ENCODE results near the gene DCUN1D2.

DCUN1D2 gene

DNA sequence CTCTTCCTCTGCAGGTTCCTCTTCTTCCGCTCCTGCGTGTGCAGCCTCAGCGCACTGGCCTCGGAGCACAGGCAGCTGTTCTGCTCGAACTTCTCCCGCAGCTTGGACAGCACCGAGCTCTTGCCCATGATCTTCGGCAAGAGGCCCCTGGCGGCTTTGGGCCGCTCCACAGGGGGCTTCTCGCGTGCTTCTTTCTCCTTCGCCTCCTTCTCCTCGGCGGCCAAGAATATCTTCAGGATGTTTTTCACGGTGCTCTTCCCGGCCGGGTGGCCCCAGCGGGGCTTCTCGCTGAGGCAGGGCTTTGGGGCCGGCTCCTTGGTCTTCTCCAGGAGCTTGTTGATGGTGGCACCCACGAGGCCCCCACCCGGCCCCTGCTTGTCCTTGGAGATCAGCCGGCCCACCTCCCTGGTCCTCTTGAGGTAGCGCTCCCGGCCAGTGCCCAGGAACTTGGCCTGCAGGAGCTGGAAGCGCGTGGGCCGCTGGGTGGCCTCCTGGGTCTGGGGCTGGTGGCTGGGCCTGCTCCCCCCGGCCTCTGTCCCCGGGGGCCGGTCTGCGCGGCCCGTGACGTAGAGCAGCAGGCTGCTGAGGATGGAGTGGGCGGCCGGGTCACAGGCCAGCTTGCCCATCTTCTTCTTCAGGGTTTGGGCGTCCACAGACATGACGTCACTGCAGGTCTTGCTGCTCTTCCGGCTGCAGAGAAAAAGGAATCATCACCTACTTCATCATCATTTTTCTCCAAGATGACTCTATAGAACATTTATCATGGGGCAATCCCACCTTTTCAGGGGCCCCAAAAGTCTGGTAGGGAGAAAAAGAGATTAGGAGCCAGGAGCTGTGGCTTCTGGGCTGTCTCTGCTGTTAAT, 82.7 kb downstream of the DCUN1D2 start:
- DNase-seq (ENCODE audit: low read depth): no peak

DNA sequence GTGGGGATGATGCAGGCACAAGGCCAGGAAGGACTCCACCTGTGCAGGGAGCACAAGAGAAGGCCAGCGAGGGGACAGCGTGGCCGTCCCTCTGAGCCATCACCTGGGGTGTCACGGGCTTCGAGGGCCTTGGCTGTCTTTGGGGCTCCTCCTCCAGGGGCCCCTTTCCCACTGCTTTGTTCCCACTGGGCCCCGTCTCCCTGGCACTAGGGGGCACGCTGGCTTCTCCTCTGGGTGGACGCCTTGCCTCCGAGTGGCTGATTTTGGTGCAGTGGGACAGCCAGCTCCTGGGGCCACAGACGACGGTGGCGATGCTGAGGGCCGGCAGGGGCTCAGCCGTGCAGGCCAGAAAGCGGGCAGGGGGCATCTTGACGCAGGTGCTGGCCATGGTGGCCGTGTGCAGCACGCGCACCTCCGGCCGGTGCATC, 83.4 kb downstream of the DCUN1D2 start:
- no peak for DNase-seq (ENCODE audit: low read depth)

DNA sequence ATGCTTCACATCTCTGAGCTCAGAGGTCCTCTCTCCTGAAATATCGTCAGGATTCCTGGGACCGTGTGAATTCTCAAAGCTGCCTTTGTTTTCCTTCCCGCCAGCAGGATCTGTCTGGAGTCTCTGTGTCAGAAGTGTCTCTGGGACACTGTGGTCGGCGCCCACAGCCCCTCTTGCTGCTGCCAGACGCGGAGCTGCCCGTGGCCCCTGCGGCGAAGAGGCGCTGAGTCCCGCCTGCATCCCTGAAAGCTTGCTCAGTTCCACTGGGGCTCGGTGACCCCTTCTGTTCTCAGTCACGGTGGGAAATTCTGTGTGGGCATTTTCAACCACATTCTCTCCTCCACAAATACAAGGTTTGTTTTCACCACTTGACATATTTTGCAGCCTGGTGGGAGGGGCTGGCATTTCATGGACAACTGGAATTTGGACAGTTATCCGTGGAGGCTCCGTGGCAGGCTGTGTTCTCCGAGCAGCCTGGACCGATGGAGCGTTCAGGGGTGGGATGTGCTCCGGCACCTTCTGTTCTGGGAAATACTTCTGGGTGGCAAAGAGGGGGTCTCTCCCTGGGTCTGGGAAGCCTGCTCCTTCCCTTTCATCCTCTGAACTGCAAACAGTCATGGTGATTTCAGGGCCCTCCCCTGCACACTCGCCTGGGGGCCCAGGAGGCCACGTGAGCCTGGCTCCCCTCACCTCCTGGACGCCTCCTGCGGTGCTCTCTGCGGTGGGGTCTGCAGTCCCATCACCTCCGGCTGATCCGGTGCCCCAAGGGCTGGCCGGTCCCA, 84.0 kb downstream of the DCUN1D2 start:
- DNase-seq (ENCODE audit: low read depth): no peak

Data from stimulated activated CD8-positive, alpha-beta memory T cell treated with anti-CD3 and anti-CD28 coated beads, Interleukin-15, amount 100 ng/mL, for 1 hour (primary cell).